ENCODE measurements around the gene LKAAEAR1.
"Not testable (repeated sequence)": the region's sequence is repeated elsewhere in the genome, so short reads cannot be mapped to it uniquely, and the experiment has no call there.

The LKAAEAR1 gene

DNA sequence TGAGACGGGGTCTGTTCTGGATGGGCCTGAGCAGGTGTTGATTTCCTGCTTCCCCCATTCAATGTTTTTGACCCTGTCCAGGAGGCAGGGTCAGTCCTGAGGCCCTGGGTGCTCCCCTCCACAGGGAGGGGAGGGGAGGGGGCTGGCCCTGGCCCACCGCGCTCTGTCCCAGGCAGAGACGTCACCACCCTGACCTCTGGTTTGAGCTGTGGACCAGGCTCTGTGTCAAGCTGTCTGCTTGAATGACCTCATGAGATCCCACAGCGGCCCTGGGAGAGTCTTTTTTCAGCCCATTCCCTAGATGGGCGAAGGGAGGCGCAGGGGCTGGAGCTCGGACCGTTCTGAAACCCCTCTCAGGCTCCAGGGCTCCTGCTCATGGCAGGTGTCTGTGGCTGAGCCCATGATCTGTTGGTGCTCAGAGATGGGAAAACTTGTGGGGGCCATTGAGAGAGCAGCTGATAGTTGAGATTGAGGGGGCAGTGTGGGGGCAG lies 8.9 kb upstream of the LKAAEAR1 start:
- TF ChIP-seq, protein P1, sequence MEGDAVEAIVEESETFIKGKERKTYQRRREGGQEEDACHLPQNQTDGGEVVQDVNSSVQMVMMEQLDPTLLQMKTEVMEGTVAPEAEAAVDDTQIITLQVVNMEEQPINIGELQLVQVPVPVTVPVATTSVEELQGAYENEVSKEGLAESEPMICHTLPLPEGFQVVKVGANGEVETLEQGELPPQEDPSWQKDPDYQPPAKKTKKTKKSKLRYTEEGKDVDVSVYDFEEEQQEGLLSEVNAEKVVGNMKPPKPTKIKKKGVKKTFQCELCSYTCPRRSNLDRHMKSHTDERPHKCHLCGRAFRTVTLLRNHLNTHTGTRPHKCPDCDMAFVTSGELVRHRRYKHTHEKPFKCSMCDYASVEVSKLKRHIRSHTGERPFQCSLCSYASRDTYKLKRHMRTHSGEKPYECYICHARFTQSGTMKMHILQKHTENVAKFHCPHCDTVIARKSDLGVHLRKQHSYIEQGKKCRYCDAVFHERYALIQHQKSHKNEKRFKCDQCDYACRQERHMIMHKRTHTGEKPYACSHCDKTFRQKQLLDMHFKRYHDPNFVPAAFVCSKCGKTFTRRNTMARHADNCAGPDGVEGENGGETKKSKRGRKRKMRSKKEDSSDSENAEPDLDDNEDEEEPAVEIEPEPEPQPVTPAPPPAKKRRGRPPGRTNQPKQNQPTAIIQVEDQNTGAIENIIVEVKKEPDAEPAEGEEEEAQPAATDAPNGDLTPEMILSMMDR (IDR thresholded peaks at IDR 0.05; ENCODE audit: low read length, missing control alignments), result no peak
- no peak for DNase-seq (ENCODE audit: low read depth)
- H3K4me3 ChIP-seq (replicated peaks; ENCODE audit: low read depth, low read length), result no peak overlapping the region

DNA sequence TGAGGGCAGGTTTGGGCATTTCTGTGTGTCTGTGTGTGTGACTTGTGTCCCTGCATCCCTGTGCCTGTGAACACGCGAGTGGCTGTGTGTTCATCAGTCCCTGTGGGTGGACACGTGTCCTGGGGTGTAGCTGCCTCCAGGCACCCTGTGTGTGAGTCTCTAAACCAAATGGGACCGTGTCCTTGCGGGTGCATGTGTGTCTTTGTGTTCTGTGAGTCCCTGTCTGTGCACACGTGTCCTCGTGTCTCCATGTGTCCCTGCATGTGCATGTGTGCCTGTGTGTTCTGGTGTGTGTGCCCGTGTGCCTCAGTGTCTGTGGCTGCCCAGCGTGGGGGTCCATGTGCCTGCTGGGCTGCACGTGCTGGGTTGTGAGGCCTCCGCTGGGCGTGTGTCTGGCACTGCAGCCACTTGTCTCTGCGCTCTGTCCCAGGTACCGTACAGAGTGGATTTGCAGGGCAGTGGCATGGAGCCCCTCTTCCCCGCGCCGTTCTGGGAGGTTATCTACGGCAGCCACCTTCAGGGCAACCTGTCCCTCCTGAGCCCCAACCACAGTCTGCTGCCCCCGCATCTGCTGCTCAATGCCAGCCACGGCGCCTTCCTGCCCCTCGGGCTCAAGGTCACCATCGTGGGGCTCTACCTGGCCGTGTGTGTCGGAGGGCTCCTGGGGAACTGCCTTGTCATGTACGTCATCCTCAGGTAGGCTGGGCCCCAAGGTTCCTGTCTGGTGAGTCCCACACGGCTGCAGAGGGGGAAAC lies 8.2 kb upstream of the LKAAEAR1 start:
- TF ChIP-seq, protein P1 (IDR thresholded peaks at IDR 0.05; ENCODE audit: low read length, missing control alignments), result no peak
- H3K4me3 ChIP-seq (replicated peaks; ENCODE audit: low read depth, low read length), result no peak overlapping the region
- DNase-seq (ENCODE audit: low read depth), result no peak

DNA sequence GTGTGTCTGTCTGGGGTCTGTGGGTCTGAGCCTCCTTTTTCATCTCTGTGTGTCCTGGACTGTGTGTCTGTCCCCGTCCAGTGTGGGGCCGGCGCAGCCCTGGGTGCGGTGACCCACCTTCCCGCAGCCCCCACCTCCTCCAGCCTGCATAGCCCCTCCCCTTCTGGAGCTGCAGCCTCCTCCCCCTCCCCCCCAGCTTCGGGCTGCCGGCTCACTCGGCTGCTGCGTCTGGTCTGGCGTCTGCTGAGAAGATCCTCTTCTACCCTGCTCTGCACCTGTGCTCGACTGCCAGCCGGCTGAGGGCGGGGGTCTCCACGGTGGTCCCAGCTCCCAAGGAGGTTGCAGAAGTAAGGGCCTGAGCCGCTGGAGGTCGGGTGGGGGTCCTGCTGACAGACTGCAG lies 7.6 kb upstream of the LKAAEAR1 start:
- no peak overlapping the region for H3K4me3 ChIP-seq (replicated peaks; ENCODE audit: low read depth, low read length)
- TF ChIP-seq, protein P1 (IDR thresholded peaks at IDR 0.05; ENCODE audit: low read length, missing control alignments), result no peak
- DNase-seq (ENCODE audit: low read depth), result no peak

GRCh38 chr20:64091340-64091739 lies 7.1 kb upstream of the LKAAEAR1 start:
- no peak for DNase-seq (ENCODE audit: low read depth)
- no peak overlapping the region for H3K4me3 ChIP-seq (replicated peaks; ENCODE audit: low read depth, low read length)
- TF ChIP-seq, protein P1 (IDR thresholded peaks at IDR 0.05; ENCODE audit: low read length, missing control alignments), result no peak

- no peak for DNase-seq (ENCODE audit: low read depth)
- TF ChIP-seq, protein P1 (IDR thresholded peaks at IDR 0.05; ENCODE audit: low read length, missing control alignments), result no peak
- no peak overlapping the region for H3K4me3 ChIP-seq (replicated peaks; ENCODE audit: low read depth, low read length)
Measured at GRCh38 chr20:64090165-64090564, 6.0 kb upstream of the LKAAEAR1 start.

GRCh38 chr20:64088586-64088985 lies 4.4 kb upstream of the LKAAEAR1 start:
- not testable (repeated sequence) for H3K4me3 ChIP-seq (replicated peaks; ENCODE audit: low read depth, low read length); DNase-seq (ENCODE audit: low read depth)

DNA sequence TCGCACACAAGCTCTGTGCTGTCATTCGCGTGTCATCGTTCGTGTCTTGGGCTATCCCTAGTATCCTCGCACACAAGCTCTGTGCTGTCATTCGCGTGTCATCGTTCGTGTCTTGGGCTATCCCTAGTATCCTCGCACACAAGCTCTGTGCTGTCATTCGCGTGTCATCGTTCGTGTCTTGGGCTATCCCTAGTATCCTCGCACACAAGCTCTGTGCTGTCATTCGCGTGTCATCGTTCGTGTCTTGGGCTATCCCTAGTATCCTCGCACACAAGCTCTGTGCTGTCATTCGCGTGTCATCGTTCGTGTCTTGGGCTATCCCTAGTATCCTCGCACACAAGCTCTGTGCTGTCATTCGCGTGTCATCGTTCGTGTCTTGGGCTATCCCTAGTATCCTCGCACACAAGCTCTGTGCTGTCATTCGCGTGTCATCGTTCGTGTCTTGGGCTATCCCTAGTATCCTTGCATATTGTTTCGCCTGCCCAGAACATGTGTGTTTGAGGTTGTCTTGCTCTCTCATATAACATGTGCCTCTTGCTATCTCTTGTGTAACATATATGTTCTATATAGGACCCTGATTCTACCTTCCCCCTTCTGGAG lies 3.1 kb upstream of the LKAAEAR1 start:
- H3K4me3 ChIP-seq (replicated peaks; ENCODE audit: low read depth, low read length); DNase-seq (ENCODE audit: low read depth): not testable (repeated sequence)

- TF ChIP-seq, protein P1 (IDR thresholded peaks at IDR 0.05; ENCODE audit: low read length, missing control alignments), result no peak
- no peak for DNase-seq (ENCODE audit: low read depth)
- no peak overlapping the region for H3K4me3 ChIP-seq (replicated peaks; ENCODE audit: low read depth, low read length)
Measured at GRCh38 chr20:64086801-64087200, 2.6 kb upstream of the LKAAEAR1 start.

Measured in fibroblast of pulmonary artery (primary cell).